Upper lobe of right lung (tissue), 1 donor: ENCODE results near the gene COX10. TPM values are rescaled to one million over a fixed set of nuclear protein-coding genes. Genes with fewer than 3 reads are reported as not detected.
"Not testable (repeated sequence)": the region's sequence is repeated elsewhere in the genome, so short reads cannot be mapped to it uniquely, and the experiment has no call there.

ENCODE experiments used
- ATAC-seq: fragments of 200-7000 bp; cut with Tn5 transposase; one replicate; pipeline ENCODE4 v1.9.1; 2020; ENCODE audit warnings: mild to moderate bottlenecking, moderate library complexity
- DNase-seq: peaks from one replicate; pipeline ENCODE4 v3.0.0-alpha.2; 2020
- H3K27ac ChIP-seq: fragments of 200-600 bp; one replicate; pipeline ENCODE4 v1.8.0; 2022
- H3K27me3 ChIP-seq: fragments of 200-600 bp; one replicate; pipeline ENCODE4 v1.8.0; 2022; ENCODE audit warnings: mild to moderate bottlenecking
- H3K36me3 ChIP-seq: fragments of 200-600 bp; one replicate; pipeline ENCODE4 v1.8.0; 2022
- H3K4me1 ChIP-seq: fragments of 200-600 bp; one replicate; pipeline ENCODE4 v1.8.0; 2022
- H3K4me3 ChIP-seq: fragments of 200-600 bp; one replicate; pipeline ENCODE4 v1.8.0; 2022; ENCODE audit warnings: mild to moderate bottlenecking
- H3K9me3 ChIP-seq: fragments of 200-600 bp; one replicate; pipeline ENCODE4 v1.8.0; 2022
- intact Hi-C: fragments of 100-400 bp; cut with DNase I; formaldehyde crosslinking; loops from one replicate; pipeline ENCODE4 v1.11.0; 2022
- long read RNA-seq: library from polyadenylated mRNA; unstranded; transcript quantifications from one replicate; pipeline ENCODE4 v2.0.0, GENCODE V29; 2021
- total RNA-seq: library from RNA; stranded (reverse); fragmentation: NEBNext Ultra II Directional; extraction: Animal tissue kit (Norgen Biotek cat#: 25700); gene quantifications from one replicate; pipeline ENCODE4 v1.2.1, GENCODE V29; 2021
- TF ChIP-seq, protein P1 (sequence below): fragments of 200-600 bp; IDR thresholded peaks from one replicate; pipeline ENCODE4 v1.8.0; 2022; ENCODE audit warnings: antibody characterized with exemption
- donor health status: DM: no; HTN: yes; CAD: no; lungs with severe emphysema.

Gene COX10
- 13.5 TPM for total RNA-seq
- long read RNA-seq, transcript COX10-201 (7 exons, 2,873 nt) = major isoform, 22 of 26 reads
- long read RNA-seq, partial matches to known transcripts = 2 of 26 reads
- long read RNA-seq, other reads (novel, unspliced or antisense) = 1 of 26 reads

- peak within 1 kb of the TSS; percentile 100 for H3K4me3 ChIP-seq
- no peaks in the 10 kb centered on the region for H3K27me3 ChIP-seq
- no peaks in the 10 kb centered on the region for H3K9me3 ChIP-seq
- H3K27ac ChIP-seq = peak within 1 kb of the TSS; percentile 90
- TF ChIP-seq, protein P1, sequence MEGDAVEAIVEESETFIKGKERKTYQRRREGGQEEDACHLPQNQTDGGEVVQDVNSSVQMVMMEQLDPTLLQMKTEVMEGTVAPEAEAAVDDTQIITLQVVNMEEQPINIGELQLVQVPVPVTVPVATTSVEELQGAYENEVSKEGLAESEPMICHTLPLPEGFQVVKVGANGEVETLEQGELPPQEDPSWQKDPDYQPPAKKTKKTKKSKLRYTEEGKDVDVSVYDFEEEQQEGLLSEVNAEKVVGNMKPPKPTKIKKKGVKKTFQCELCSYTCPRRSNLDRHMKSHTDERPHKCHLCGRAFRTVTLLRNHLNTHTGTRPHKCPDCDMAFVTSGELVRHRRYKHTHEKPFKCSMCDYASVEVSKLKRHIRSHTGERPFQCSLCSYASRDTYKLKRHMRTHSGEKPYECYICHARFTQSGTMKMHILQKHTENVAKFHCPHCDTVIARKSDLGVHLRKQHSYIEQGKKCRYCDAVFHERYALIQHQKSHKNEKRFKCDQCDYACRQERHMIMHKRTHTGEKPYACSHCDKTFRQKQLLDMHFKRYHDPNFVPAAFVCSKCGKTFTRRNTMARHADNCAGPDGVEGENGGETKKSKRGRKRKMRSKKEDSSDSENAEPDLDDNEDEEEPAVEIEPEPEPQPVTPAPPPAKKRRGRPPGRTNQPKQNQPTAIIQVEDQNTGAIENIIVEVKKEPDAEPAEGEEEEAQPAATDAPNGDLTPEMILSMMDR = no peak
- peaks cover 8% of the 10 kb centered on the region for H3K4me1 ChIP-seq
- H3K36me3 ChIP-seq = no peaks in the 10 kb centered on the region
- intact Hi-C loops = no loop called here
- peak; percentile 100 for ATAC-seq
- DNase-seq = peak; percentile 94
Measured at GRCh38 chr17:14069251-14070021, at the start of gene COX10. Gene COX10 (plus strand): TSS chr17:14069504. CDS start chr17:14069606, 102 bp downstream.

GRCh38 chr17:14021651-14022294 is 47.5 kb upstream of the COX10 start:
- not testable (repeated sequence) for H3K36me3 ChIP-seq, ATAC-seq

GRCh38 chr17:14029755-14030154 is 39.5 kb upstream of the COX10 start:
- peaks cover 11% of the 10 kb centered on the region for H3K36me3 ChIP-seq
- H3K4me1 ChIP-seq, DNase-seq, intact Hi-C loops, H3K4me3 ChIP-seq, ATAC-seq, H3K9me3 ChIP-seq, H3K27ac ChIP-seq, H3K27me3 ChIP-seq: not testable (repeated sequence)

More at GRCh38 chr17:14021651-14022294, 47.5 kb upstream of the COX10 start:
- intact Hi-C loops, H3K27me3 ChIP-seq, H3K9me3 ChIP-seq, H3K4me1 ChIP-seq, DNase-seq, H3K4me3 ChIP-seq, H3K27ac ChIP-seq: not testable (repeated sequence)

GRCh38 chr17:14032234-14032633 is 37.1 kb upstream of the COX10 start:
- Histone ChIP-seq H3K36me3 (peaks cover 11% of the 10 kb centered on the region), H3K27ac (no peak overlapping the region), H3K4me1 (no peaks in the 10 kb centered on the region), H3K4me3 (no peak overlapping the region), H3K9me3 (no peaks in the 10 kb centered on the region), H3K27me3 (no peaks in the 10 kb centered on the region)
- TF ChIP-seq, protein P1 = no peak
- ATAC-seq (no peak), DNase-seq (no peak)
- intact Hi-C loops = no loop called here

- TF ChIP-seq, protein P1 = no peak
- ATAC-seq (no peak), DNase-seq (no peak)
- Histone ChIP-seq H3K4me1 (no peaks in the 10 kb centered on the region), H3K4me3 (no peak overlapping the region), H3K36me3 (peaks cover 11% of the 10 kb centered on the region), H3K27me3 (no peaks in the 10 kb centered on the region), H3K27ac (no peak overlapping the region), H3K9me3 (no peaks in the 10 kb centered on the region)
- intact Hi-C loops = no loop called here
Measured at GRCh38 chr17:14033166-14033565, 36.1 kb upstream of the COX10 start.

DNA sequence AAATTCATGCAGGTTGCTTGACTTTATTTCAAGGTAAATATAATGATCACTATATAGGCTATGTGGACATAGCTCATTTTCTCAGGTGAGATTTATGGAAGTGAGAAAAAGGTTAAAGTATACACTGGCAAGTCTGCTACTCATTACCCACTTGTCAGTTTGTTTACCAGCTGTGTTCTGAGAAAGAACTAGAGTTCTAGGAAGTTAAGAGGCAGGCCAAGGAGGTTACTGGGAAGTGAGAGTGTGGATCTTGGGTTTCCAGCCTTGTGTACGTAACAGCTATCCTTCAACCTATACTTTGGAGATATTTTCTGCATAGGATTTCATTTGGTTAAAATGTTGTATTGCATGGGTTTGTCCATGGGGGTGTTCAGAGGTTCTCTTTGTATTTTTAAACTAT is 31.9 kb upstream of the COX10 start:
- H3K4me1 ChIP-seq = no peaks in the 10 kb centered on the region
- no peaks in the 10 kb centered on the region for H3K9me3 ChIP-seq
- H3K36me3 ChIP-seq = peaks cover 11% of the 10 kb centered on the region
- no peak overlapping the region for H3K4me3 ChIP-seq
- H3K27ac ChIP-seq = no peak overlapping the region
- no peaks in the 10 kb centered on the region for H3K27me3 ChIP-seq
- intact Hi-C loops = no loop called here
- ATAC-seq = no peak
- TF ChIP-seq, protein P1 = no peak
- no peak for DNase-seq
